HCT116 (cell line): ENCODE results near the gene ATG10. TPM values are rescaled to one million over a fixed set of nuclear protein-coding genes. Genes with fewer than 3 reads are reported as not detected.

ENCODE experiments used
- ATAC-seq: fragments of 200-7000 bp; cut with Tn5 transposase; 2 replicates; pipeline ENCODE4 v1.9.1; 2020; ENCODE audit warnings: mild to moderate bottlenecking, moderate library complexity
- BruUV-seq: library from RNA; stranded (reverse); fragments of 400-500 nt; replicated peaks from 2 replicates; lab custom pipeline; 2021; lab: Mats Ljungman, UMichigan
- CTCF ChIA-PET: fragments of 300-600 bp; sonication (Branson Sonifier 250); formaldehyde crosslinking; loops from one replicate; lab custom pipeline; 2021; ENCODE audit warnings: antibody characterized with exemption; lab: Charles Lee
- POLR2A ChIA-PET: fragments of 300-600, 350-600 bp; sonication (Branson Sonifier 250); formaldehyde crosslinking; loops from one replicate; lab custom pipeline; 2021; ENCODE audit warnings: antibody characterized with exemption; lab: Charles Lee
- RAD21 ChIA-PET, 2 experiments: fragments of 300-600 bp; sonication (Branson Sonifier 250); formaldehyde crosslinking; loops; one replicate each; lab custom pipeline; 2023; ENCODE audit warnings: low total read pairs in 2 of 2; ENCODE audit not compliant: uncharacterized antibody in 2 of 2, unreplicated experiment in 2 of 2, low non-redundant PET in 1 of 2; lab: Charles Lee
- DNase-seq: peaks from one replicate; pipeline ENCODE4 v3.0.0-alpha.2; 2010; ENCODE audit warnings: low read depth, low spot score
- H2AFZ ChIP-seq: fragments of 200-600 bp; shearing (Covaris generic), sonication (generic); 2 replicates; pipeline ENCODE4 v1.6.1; 2017; ENCODE audit warnings: low read depth, mixed run types, mixed read lengths, antibody characterized with exemption, low read length; ENCODE audit not compliant: poor library complexity, severe bottlenecking
- H3K27ac ChIP-seq: 2 replicates; pipeline ENCODE4 v1.5.1; 2012; ENCODE audit warnings: low read depth, low read length
- H3K27me3 ChIP-seq: fragments of 200-600 bp; sonication (generic); 2 replicates; pipeline ENCODE4 v1.6.1; 2016; ENCODE audit warnings: mixed run types, low read length, mixed read lengths; ENCODE audit not compliant: insufficient read depth
- H3K36me3 ChIP-seq, 2 experiments: fragments of 200-500 bp in 1 of 2; fragments of 200-600 bp in 1 of 2; sonication (Bioruptor generic) in 1 of 2; sonication (generic) in 1 of 2; 2 replicates each; pipeline versions ENCODE4 v1.5.1 to v1.6.1; 2014 to 2016; ENCODE audit warnings: low read length in 2 of 2, inconsistent platforms in 1 of 2, mixed read lengths in 1 of 2, mixed run types in 1 of 2; ENCODE audit not compliant: insufficient read depth in 2 of 2, control insufficient read depth in 1 of 2
- H3K4me1 ChIP-seq, 2 experiments: fragments of 200-600 bp in 1 of 2; sonication (generic) in 1 of 2; 2 replicates each; pipeline versions ENCODE4 v1.5.1 to v1.6.1; 2012 to 2017; ENCODE audit warnings: low read length in 2 of 2, inconsistent platforms in 1 of 2, mild to moderate bottlenecking in 1 of 2, mixed read lengths in 1 of 2, mixed run types in 1 of 2, moderate library complexity in 1 of 2; ENCODE audit not compliant: insufficient read depth in 2 of 2, control insufficient read depth in 1 of 2
- H3K4me2 ChIP-seq: fragments of 200-600 bp; sonication (generic); 2 replicates; pipeline ENCODE4 v1.6.1; 2017; ENCODE audit warnings: mixed run types, low read length, mixed read lengths
- H3K4me3 ChIP-seq, 2 experiments: fragments of 200-600 bp in 1 of 2; sonication (generic) in 1 of 2; replicated peaks in 1 of 2; 2 replicates each; pipeline ENCODE4 v1.5.1; 2011 to 2016; ENCODE audit warnings: low read length in 2 of 2, control low read depth in 1 of 2, low read depth in 1 of 2, mild to moderate bottlenecking in 1 of 2, mixed read lengths in 1 of 2, mixed run types in 1 of 2
- H3K79me2 ChIP-seq: fragments of 200-600 bp; sonication (generic); 2 replicates; pipeline ENCODE4 v1.6.1; 2017; ENCODE audit warnings: mild to moderate bottlenecking, mixed run types, low read length, moderate library complexity, mixed read lengths; ENCODE audit not compliant: insufficient read depth
- H3K9ac ChIP-seq: fragments of 200-600 bp; sonication (generic); 2 replicates; pipeline ENCODE4 v1.6.1; 2016; ENCODE audit warnings: low read length, mixed read lengths
- H3K9me2 ChIP-seq: fragments of 200-600 bp; sonication (generic), shearing (Covaris generic); 2 replicates; pipeline ENCODE4 v1.6.1; 2017; ENCODE audit warnings: mixed run types, mild to moderate bottlenecking, moderate library complexity; ENCODE audit not compliant: insufficient read depth
- H3K9me3 ChIP-seq, 2 experiments: fragments of 200-500 bp in 1 of 2; fragments of 200-600 bp in 1 of 2; sonication (Bioruptor generic) in 1 of 2; sonication (generic) in 1 of 2; 2 replicates each; pipeline ENCODE4 v1.6.1; 2014 to 2017; ENCODE audit warnings: low read length in 2 of 2, mixed read lengths in 2 of 2, inconsistent platforms in 1 of 2, low read depth in 1 of 2, mild to moderate bottlenecking in 1 of 2, mixed run types in 1 of 2, moderate library complexity in 1 of 2; ENCODE audit not compliant: control insufficient read depth in 1 of 2, insufficient read depth in 1 of 2
- H4K20me1 ChIP-seq: fragments of 200-600 bp; sonication (generic), shearing (Covaris generic); 2 replicates; pipeline ENCODE4 v1.6.1; 2017; ENCODE audit warnings: mixed run types, mild to moderate bottlenecking, moderate library complexity; ENCODE audit not compliant: insufficient read depth
- CBX3 ChIP-seq: IDR thresholded peaks from 2 replicates; pipeline ENCODE4 v1.6.1; 2012; ENCODE audit warnings: low read depth
- CEBPB ChIP-seq: IDR thresholded peaks from 2 replicates; pipeline ENCODE4 v1.6.1; 2012; ENCODE audit warnings: low read depth
- EGR1 ChIP-seq: IDR thresholded peaks from 2 replicates; pipeline ENCODE4 v1.6.1; 2012; ENCODE audit warnings: low read depth
- EZH2phosphoT487 ChIP-seq: fragments of 200-600 bp; IDR thresholded peaks from 2 replicates; pipeline ENCODE4 v1.6.1; 2018; ENCODE audit warnings: antibody characterized with exemption, borderline replicate concordance
- FOSL1 ChIP-seq: IDR thresholded peaks from 2 replicates; pipeline ENCODE4 v1.6.1; 2012; ENCODE audit warnings: low read depth
- JUND ChIP-seq: IDR thresholded peaks from 2 replicates; pipeline ENCODE4 v1.6.1; 2012
- POLR2A ChIP-seq: IDR thresholded peaks from 2 replicates; pipeline ENCODE4 v1.7.0; 2011; ENCODE audit warnings: borderline replicate concordance; ENCODE audit not compliant: insufficient read depth, insufficient read length; ENCODE audit errors: extremely low read depth
- POLR2AphosphoS5 ChIP-seq: IDR thresholded peaks from 2 replicates; pipeline ENCODE4 v1.6.1; 2011; ENCODE audit warnings: mild to moderate bottlenecking, low read depth, low read length, moderate library complexity
- SIN3A ChIP-seq: IDR thresholded peaks from 2 replicates; pipeline ENCODE4 v1.6.1; 2012; ENCODE audit warnings: low read depth
- SP1 ChIP-seq: IDR thresholded peaks from 2 replicates; pipeline ENCODE4 v1.6.1; 2012; ENCODE audit warnings: low read depth
- SRF ChIP-seq: IDR thresholded peaks from 2 replicates; pipeline ENCODE4 v1.6.1; 2012; ENCODE audit warnings: low read depth
- ZNF274 ChIP-seq: fragments of 200-500 bp; sonication (Bioruptor generic); IDR thresholded peaks from 2 replicates; pipeline ENCODE4 v1.6.1; 2014; ENCODE audit warnings: mild to moderate bottlenecking, low read depth, low read length, inconsistent platforms
- intact Hi-C: fragments of 100-400 bp; cut with micrococcal nuclease; formaldehyde crosslinking; loops from 2 replicates; pipeline ENCODE4 v1.10.0; 2022
- total RNA-seq: library from RNA; stranded (reverse); gene quantifications from one replicate; pipeline ENCODE4 v1.2.1, GENCODE V29; 2021; ENCODE audit not compliant: unreplicated experiment
- TF ChIP-seq, protein P1 (sequence below): IDR thresholded peaks from 2 replicates; pipeline ENCODE4 v1.6.1; 2012
- TF ChIP-seq, protein P2 (sequence below): IDR thresholded peaks from 2 replicates; pipeline ENCODE4 v1.6.1; 2012; ENCODE audit warnings: low read depth
- TF ChIP-seq, protein P3 (sequence below): IDR thresholded peaks from 2 replicates; pipeline ENCODE4 v1.6.1; 2012
- TF ChIP-seq, protein P4 (sequence below): IDR thresholded peaks from 2 replicates; pipeline ENCODE4 v1.6.1; 2011; ENCODE audit warnings: mild to moderate bottlenecking, low read length, moderate library complexity; ENCODE audit not compliant: insufficient replicate concordance; ENCODE audit errors: extremely low read depth

Gene ATG10
- total RNA-seq, 1 experiment from 2014 or later: 9.4 TPM

DNA sequence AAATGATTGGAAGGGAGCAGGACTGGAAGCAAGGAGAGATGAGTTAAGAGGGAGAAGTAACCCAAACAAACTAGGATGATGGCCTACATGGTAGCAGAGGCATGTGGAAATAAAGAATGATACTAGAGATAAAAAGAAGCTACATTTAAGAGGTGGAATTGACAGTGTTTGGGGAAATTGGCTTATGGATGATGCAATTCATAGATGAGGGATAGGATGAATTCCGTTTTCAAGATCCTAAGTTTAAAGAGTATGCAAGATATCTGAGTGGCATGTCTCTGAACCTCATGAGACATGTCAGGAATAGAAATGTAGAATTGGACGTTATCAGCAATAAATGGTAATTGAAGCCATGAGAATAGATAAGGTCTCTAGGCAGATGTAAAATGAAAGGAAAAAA, 232.7 kb downstream of the ATG10 start:
- no peak overlapping the region for H3K27ac ChIP-seq
- no peak overlapping the region for H2AFZ ChIP-seq
- no peaks in the 10 kb centered on the region for H3K9me2 ChIP-seq
- intact Hi-C loops: no loop called here
- ATAC-seq: no peak
- H4K20me1 ChIP-seq: no peaks in the 10 kb centered on the region
- H3K79me2 ChIP-seq: no peaks in the 10 kb centered on the region
- TF ChIP-seq EGR1 (no peak), JUND (no peak), POLR2AphosphoS5 (no peak), SP1 (no peak), SRF (no peak), CEBPB (no peak), ZNF274 (no peak), FOSL1 (no peak), POLR2A (no peak), CBX3 (no peak), EZH2phosphoT487 (no peak), SIN3A (no peak)
- TF ChIP-seq, protein P1, sequence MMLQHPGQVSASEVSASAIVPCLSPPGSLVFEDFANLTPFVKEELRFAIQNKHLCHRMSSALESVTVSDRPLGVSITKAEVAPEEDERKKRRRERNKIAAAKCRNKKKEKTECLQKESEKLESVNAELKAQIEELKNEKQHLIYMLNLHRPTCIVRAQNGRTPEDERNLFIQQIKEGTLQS: no peak
- TF ChIP-seq, protein P2, sequence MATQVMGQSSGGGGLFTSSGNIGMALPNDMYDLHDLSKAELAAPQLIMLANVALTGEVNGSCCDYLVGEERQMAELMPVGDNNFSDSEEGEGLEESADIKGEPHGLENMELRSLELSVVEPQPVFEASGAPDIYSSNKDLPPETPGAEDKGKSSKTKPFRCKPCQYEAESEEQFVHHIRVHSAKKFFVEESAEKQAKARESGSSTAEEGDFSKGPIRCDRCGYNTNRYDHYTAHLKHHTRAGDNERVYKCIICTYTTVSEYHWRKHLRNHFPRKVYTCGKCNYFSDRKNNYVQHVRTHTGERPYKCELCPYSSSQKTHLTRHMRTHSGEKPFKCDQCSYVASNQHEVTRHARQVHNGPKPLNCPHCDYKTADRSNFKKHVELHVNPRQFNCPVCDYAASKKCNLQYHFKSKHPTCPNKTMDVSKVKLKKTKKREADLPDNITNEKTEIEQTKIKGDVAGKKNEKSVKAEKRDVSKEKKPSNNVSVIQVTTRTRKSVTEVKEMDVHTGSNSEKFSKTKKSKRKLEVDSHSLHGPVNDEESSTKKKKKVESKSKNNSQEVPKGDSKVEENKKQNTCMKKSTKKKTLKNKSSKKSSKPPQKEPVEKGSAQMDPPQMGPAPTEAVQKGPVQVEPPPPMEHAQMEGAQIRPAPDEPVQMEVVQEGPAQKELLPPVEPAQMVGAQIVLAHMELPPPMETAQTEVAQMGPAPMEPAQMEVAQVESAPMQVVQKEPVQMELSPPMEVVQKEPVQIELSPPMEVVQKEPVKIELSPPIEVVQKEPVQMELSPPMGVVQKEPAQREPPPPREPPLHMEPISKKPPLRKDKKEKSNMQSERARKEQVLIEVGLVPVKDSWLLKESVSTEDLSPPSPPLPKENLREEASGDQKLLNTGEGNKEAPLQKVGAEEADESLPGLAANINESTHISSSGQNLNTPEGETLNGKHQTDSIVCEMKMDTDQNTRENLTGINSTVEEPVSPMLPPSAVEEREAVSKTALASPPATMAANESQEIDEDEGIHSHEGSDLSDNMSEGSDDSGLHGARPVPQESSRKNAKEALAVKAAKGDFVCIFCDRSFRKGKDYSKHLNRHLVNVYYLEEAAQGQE: no peak
- TF ChIP-seq, protein P3, sequence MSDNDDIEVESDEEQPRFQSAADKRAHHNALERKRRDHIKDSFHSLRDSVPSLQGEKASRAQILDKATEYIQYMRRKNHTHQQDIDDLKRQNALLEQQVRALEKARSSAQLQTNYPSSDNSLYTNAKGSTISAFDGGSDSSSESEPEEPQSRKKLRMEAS: no peak
- TF ChIP-seq, protein P4, sequence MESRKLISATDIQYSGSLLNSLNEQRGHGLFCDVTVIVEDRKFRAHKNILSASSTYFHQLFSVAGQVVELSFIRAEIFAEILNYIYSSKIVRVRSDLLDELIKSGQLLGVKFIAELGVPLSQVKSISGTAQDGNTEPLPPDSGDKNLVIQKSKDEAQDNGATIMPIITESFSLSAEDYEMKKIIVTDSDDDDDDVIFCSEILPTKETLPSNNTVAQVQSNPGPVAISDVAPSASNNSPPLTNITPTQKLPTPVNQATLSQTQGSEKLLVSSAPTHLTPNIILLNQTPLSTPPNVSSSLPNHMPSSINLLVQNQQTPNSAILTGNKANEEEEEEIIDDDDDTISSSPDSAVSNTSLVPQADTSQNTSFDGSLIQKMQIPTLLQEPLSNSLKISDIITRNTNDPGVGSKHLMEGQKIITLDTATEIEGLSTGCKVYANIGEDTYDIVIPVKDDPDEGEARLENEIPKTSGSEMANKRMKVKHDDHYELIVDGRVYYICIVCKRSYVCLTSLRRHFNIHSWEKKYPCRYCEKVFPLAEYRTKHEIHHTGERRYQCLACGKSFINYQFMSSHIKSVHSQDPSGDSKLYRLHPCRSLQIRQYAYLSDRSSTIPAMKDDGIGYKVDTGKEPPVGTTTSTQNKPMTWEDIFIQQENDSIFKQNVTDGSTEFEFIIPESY: no peak
- DNase-seq: no peak
- H3K9ac ChIP-seq: no peak overlapping the region
- RAD21 ChIA-PET: no interaction called here
- no TSS peak for BruUV-seq
- no peak overlapping the region for H3K4me2 ChIP-seq
- POLR2A ChIA-PET: no interaction called here
- H3K27me3 ChIP-seq: no peaks in the 10 kb centered on the region
- CTCF ChIA-PET: no interaction called here
- H3K9me3 ChIP-seq: no peaks in the 10 kb centered on the region
- no peaks in the 10 kb centered on the region for H3K36me3 ChIP-seq
- no peak overlapping the region for H3K4me3 ChIP-seq
- no peaks in the 10 kb centered on the region for H3K4me1 ChIP-seq
